Endodermal cell (in vitro differentiated cells): ENCODE results near the gene AHI1. TPM values are rescaled to one million over a fixed set of nuclear protein-coding genes. Genes with fewer than 3 reads are reported as not detected.

ENCODE experiments used
- DNase-seq: peaks from one replicate; pipeline ENCODE4 v3.0.0-alpha.2; 2017
- H3K27ac ChIP-seq: 2 replicates; pipeline ENCODE4 v1.5.1; 2013; ENCODE audit warnings: mild to moderate bottlenecking, low read depth, low read length, moderate library complexity
- H3K27me3 ChIP-seq: 2 replicates; pipeline ENCODE4 v1.6.1; 2013; ENCODE audit warnings: mild to moderate bottlenecking, low read length, moderate library complexity; ENCODE audit not compliant: insufficient read depth, control insufficient read depth, poor library complexity, severe bottlenecking
- H3K36me3 ChIP-seq: 2 replicates; pipeline ENCODE4 v1.7.0; 2013; ENCODE audit warnings: mild to moderate bottlenecking, low read length, moderate library complexity; ENCODE audit not compliant: control insufficient read depth, insufficient read depth
- H3K4me1 ChIP-seq: one replicate; pipeline ENCODE4 v1.7.0; 2013; ENCODE audit warnings: low read length; ENCODE audit not compliant: control insufficient read depth, insufficient read depth
- H3K4me3 ChIP-seq: 2 replicates; pipeline ENCODE4 v1.5.1; 2013; ENCODE audit warnings: mild to moderate bottlenecking, low read length, moderate library complexity
- H3K9ac ChIP-seq: 2 replicates; pipeline ENCODE4 v1.6.1; 2013; ENCODE audit warnings: mild to moderate bottlenecking, low read length, moderate library complexity; ENCODE audit not compliant: poor library complexity, severe bottlenecking; ENCODE audit errors: extremely low read depth
- H3K9me3 ChIP-seq: 2 replicates; pipeline ENCODE4 v1.6.1; 2013; ENCODE audit warnings: mild to moderate bottlenecking, low read length, moderate library complexity; ENCODE audit not compliant: control insufficient read depth
- H3K27ac Mint-ChIP-seq: 2 replicates; pipeline ENCODE4 v1.8.0; 2020; ENCODE audit warnings: mixed read lengths
- H3K27me3 Mint-ChIP-seq: 2 replicates; pipeline ENCODE4 v1.8.0; 2021; ENCODE audit warnings: mild to moderate bottlenecking, mixed read lengths; ENCODE audit not compliant: insufficient read depth
- H3K36me3 Mint-ChIP-seq: 2 replicates; pipeline ENCODE4 v1.8.0; 2020; ENCODE audit warnings: low read depth, mixed read lengths
- H3K4me1 Mint-ChIP-seq: 2 replicates; pipeline ENCODE4 v1.8.0; 2020; ENCODE audit warnings: mixed read lengths
- H3K4me3 Mint-ChIP-seq: 2 replicates; pipeline ENCODE4 v1.8.0; 2020; ENCODE audit warnings: mild to moderate bottlenecking, moderate library complexity, mixed read lengths
- H3K9me3 Mint-ChIP-seq: 2 replicates; pipeline ENCODE4 v1.8.0; 2020; ENCODE audit warnings: mild to moderate bottlenecking, mixed read lengths
- CTCF ChIP-seq: fragments of 200-600 bp; sonication (generic); conservative IDR thresholded peaks from 2 replicates; pipeline ENCODE4 v1.5.0; 2021; ENCODE audit warnings: antibody characterized with exemption, mild to moderate bottlenecking
- WGBS, 2 experiments: methylation state at CpG; one replicate each; pipeline versions ENCODE4 v1.1.5 to v1.1.7; 2013; ENCODE audit warnings: missing lambda C conversion rate in 2 of 2, mixed read lengths in 1 of 2; ENCODE audit not compliant: insufficient coverage in 1 of 2, insufficient read length in 1 of 2; 5-methylcytosine and 5-hydroxymethylcytosine counted together
- total RNA-seq, 2 donors: library from RNA; stranded (reverse); fragmentation: NEBNext Ultra II Directional in 1 of 2; extraction: Animal tissue kit (Norgen Biotek cat#: 25700) in 1 of 2; gene quantifications; 2 replicates in 1 of 2; 3 replicates in 1 of 2; pipeline ENCODE4 v1.2.1, GENCODE V29; 2021

Gene AHI1
- total RNA-seq, 2 donors from 2014 or later: 24.9 to 34.9 TPM

GRCh38 chr6:135285165-135285564 lies 212.4 kb downstream of the AHI1 start:
- H3K4me1 Mint-ChIP-seq: peaks cover 3% of the 10 kb centered on the region
- H3K9me3 Mint-ChIP-seq: no peaks in the 10 kb centered on the region
- no peak overlapping the region for H3K27ac ChIP-seq
- WGBS, 2 experiments: 71 to 90% methylated on average over 1 to 2 of the region's 2 CpGs
- peaks cover 3% of the 10 kb centered on the region for H3K36me3 Mint-ChIP-seq
- no peak overlapping the region for H3K4me3 ChIP-seq
- no peak for TF ChIP-seq CTCF
- H3K4me1 ChIP-seq: no peaks in the 10 kb centered on the region
- no peak for DNase-seq
- no peaks in the 10 kb centered on the region for H3K27me3 ChIP-seq
- H3K27me3 Mint-ChIP-seq: no peaks in the 10 kb centered on the region
- no peak overlapping the region for H3K9ac ChIP-seq
- H3K4me3 Mint-ChIP-seq: no peak overlapping the region
- no peak overlapping the region for H3K27ac Mint-ChIP-seq
- no peaks in the 10 kb centered on the region for H3K36me3 ChIP-seq
- no peaks in the 10 kb centered on the region for H3K9me3 ChIP-seq

GRCh38 chr6:135283926-135284325 lies 213.6 kb downstream of the AHI1 start:
- Histone ChIP-seq H3K9ac (no peak overlapping the region), H3K27me3 (no peaks in the 10 kb centered on the region), H3K27ac (no peak overlapping the region), H3K4me1 (no peaks in the 10 kb centered on the region), H3K4me3 (no peak overlapping the region), H3K36me3 (no peaks in the 10 kb centered on the region), H3K9me3 (no peaks in the 10 kb centered on the region)
- Mint-ChIP-seq H3K36me3 (peaks cover 3% of the 10 kb centered on the region), H3K27ac (no peak overlapping the region), H3K9me3 (no peaks in the 10 kb centered on the region), H3K4me3 (no peak overlapping the region), H3K4me1 (peaks cover 6% of the 10 kb centered on the region), H3K27me3 (no peaks in the 10 kb centered on the region)
- WGBS, 2 experiments: 84 to 100% methylated on average over 1 to 2 of the region's 2 CpGs
- DNase-seq: no peak
- TF ChIP-seq CTCF: no peak

GRCh38 chr6:135282395-135282794 lies 215.1 kb downstream of the AHI1 start:
- no peak for DNase-seq
- Mint-ChIP-seq H3K27me3 (no peaks in the 10 kb centered on the region), H3K36me3 (peaks cover 1% of the 10 kb centered on the region), H3K9me3 (no peaks in the 10 kb centered on the region), H3K27ac (no peak overlapping the region), H3K4me3 (no peak overlapping the region), H3K4me1 (peaks cover 6% of the 10 kb centered on the region)
- Histone ChIP-seq H3K9me3 (no peaks in the 10 kb centered on the region), H3K36me3 (no peaks in the 10 kb centered on the region), H3K9ac (no peak overlapping the region), H3K4me1 (no peaks in the 10 kb centered on the region), H3K27ac (no peak overlapping the region), H3K27me3 (no peaks in the 10 kb centered on the region), H3K4me3 (no peak overlapping the region)
- no peak for TF ChIP-seq CTCF
